OCI-LY7 (cell line): ENCODE data around the gene MCF2L2.

Source experiments
- CTCF ChIP-seq: fragments of 200-600 bp; sonication (generic); conservative IDR thresholded peaks from 2 replicates; pipeline ENCODE4 v1.5.1; 2014; ENCODE audit warnings: mild to moderate bottlenecking, antibody characterized with exemption, low read length, moderate library complexity, mixed read lengths
- EZH2phosphoT487 ChIP-seq: fragments of 200-600 bp; sonication (generic); IDR thresholded peaks from 2 replicates; pipeline ENCODE4 v1.6.1; 2018; ENCODE audit warnings: low read depth, borderline replicate concordance, mild to moderate bottlenecking, mixed run types, antibody characterized with exemption, low read length, moderate library complexity, mixed read lengths

GRCh38 chr3:183278479-183279088 lies 149.8 kb downstream of the MCF2L2 start:
- TF ChIP-seq CTCF, result no peak
- no peak for TF ChIP-seq EZH2phosphoT487
